ES-I3 (cell line): ENCODE data around the gene SYT17.

Source experiments
- H3K36me3 ChIP-seq: 2 replicates; pipeline ENCODE4 v1.6.1; 2013; ENCODE audit warnings: mild to moderate bottlenecking, low read length, control low read depth, moderate library complexity; ENCODE audit not compliant: insufficient read depth
- H3K4me1 ChIP-seq: 2 replicates; pipeline ENCODE4 v1.6.1; 2013; ENCODE audit warnings: mild to moderate bottlenecking, control low read depth, low read length; ENCODE audit not compliant: insufficient read depth
- H3K9ac ChIP-seq: 2 replicates; pipeline ENCODE4 v1.6.1; 2013; ENCODE audit warnings: low read depth, mild to moderate bottlenecking, low read length, moderate library complexity
- H3K9me3 ChIP-seq: 2 replicates; pipeline ENCODE4 v1.6.1; 2013; ENCODE audit warnings: mild to moderate bottlenecking, low read length, moderate library complexity; ENCODE audit not compliant: control insufficient read depth, insufficient read depth

Gene SYT17

DNA sequence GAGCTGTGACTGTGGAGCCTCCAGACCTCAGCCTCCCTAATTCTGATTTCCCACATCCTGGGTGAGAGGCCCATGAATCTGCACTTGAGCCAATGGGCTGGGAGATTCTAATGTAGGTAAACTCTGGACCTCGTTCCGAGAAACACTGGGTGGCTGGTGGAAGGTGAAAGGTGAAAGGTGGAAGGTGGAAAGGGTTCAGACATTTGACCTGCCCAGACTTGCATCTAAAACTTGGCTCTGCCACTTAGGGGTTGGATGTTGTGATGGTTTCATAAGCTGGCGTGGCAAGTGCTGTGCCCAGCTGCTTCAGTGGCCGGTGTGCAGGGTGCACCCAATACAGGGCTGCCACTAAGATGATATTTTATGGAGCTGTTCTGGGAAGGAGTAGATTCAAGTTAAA is 24.8 kb downstream of the SYT17 start:
- Histone ChIP-seq H3K9ac (no peak overlapping the region), H3K4me1 (no peaks in the 10 kb centered on the region), H3K9me3 (no peaks in the 10 kb centered on the region), H3K36me3 (no peaks in the 10 kb centered on the region)

DNA sequence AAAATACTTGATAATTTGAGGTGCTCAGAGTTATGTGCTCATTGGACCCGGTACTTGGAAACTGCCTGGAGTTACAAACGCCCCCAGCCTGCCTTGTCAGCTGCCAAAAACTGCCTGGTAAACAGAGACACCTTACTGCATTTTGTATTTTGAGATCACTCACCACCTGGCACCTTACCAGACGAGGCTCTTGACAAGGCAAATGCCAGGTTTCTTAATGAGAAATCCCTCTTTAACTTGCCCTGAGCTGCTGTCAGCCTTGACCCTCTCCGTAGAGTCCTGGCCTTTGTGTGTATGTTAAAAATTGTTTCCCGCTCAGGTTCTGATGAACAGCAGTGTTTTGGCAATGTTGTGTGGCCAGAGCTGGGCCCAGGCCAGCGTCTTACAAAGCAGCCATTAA is 28.8 kb downstream of the SYT17 start:
- H3K9ac ChIP-seq: no peak overlapping the region
- H3K36me3 ChIP-seq: no peaks in the 10 kb centered on the region
- no peaks in the 10 kb centered on the region for H3K4me1 ChIP-seq
- H3K9me3 ChIP-seq: 0 out of 2 replicates have a peak, but pooled peaks cover 2% of the 10 kb centered on the region

DNA sequence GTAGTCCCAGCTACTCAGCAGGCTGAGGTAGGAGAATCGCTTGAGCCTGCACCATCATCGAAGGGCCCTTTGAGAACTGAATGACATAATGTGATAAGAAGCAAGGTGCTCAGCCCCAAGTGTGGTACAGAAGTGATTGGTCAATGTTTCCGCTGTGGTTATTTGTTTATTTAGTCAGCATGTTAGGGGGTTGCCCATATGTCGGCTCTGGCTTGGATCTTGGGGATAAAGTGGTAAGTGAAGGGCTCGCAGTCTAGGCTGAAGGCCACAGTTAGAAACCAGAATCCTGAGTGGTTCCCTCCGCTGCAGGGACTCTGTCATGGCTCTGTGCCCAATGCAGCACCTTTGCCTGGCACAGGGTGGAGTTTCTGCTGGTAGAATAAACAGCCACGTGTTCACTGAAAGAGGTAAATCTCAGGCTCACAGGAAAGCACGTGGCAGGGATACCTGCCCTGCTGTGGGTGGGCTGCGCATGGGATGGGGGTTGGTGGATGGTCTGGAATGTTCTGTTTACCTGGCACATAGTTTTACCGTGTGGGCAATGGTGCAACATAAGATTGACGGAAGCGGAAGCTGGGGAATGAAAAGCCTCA is 35.4 kb downstream of the SYT17 start:
- Histone ChIP-seq H3K9me3 (0 out of 2 replicates have a peak, but pooled peaks cover 3% of the 10 kb centered on the region), H3K36me3 (no peaks in the 10 kb centered on the region), H3K4me1 (no peaks in the 10 kb centered on the region), H3K9ac (no peak overlapping the region)

DNA sequence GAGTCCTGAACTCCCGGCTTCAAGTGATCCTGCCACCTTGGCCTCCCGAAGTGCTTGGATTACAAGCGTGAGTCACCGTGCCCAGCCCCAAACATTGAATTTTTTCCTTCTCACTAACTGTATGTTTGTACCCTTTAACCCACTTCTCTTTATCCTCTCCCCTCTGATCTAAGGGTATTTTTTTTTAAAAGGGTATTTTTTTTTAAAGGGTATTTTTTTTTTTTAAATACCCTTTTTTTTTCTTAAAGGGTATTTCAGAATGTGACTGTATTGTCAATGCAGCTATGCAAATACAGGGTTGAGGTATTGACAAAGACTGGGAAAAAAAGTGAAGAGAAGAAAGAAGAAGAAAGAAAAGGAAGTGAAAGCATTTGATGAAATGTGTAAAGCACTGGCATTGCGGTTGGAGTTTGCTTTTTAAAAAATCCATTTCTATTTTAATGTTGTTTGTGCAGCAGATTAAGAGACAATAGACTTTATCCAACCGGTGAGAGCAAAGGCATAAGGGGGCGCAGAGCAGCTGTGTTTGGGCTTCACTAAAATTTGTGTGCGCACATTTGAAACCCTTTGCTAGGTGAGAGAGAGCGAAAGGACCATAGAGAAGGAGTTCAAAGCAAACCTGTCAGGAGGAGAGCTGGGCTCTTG is 42.4 kb downstream of the SYT17 start:
- Histone ChIP-seq H3K4me1 (peaks cover 7% of the 10 kb centered on the region), H3K9me3 (0 out of 2 replicates have a peak, but pooled peaks cover 2% of the 10 kb centered on the region), H3K36me3 (no peaks in the 10 kb centered on the region), H3K9ac (no peak overlapping the region)

DNA sequence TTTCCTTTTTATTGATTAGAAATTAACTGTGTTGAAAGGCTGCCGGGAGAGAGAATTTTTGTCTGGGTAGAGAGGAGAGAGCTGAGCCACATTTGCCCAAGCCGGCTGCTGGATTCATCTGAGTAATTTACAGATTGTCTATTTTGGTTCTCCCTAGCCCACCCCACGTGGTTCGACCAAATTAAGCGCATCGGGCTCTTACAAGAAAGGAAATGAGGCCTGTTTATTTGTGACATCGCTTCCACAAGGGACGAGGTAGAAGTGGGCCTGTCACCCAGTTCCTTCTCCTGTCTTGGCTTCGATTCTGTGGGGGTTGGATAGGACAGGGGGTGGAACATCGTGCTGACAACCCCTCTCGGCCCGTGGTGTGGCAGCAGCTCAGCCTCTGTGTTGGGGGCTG is 42.9 kb downstream of the SYT17 start:
- Histone ChIP-seq H3K9me3 (0 out of 2 replicates have a peak, but pooled peaks cover 2% of the 10 kb centered on the region), H3K4me1 (peaks cover 7% of the 10 kb centered on the region), H3K36me3 (no peaks in the 10 kb centered on the region), H3K9ac (no peak overlapping the region)

DNA sequence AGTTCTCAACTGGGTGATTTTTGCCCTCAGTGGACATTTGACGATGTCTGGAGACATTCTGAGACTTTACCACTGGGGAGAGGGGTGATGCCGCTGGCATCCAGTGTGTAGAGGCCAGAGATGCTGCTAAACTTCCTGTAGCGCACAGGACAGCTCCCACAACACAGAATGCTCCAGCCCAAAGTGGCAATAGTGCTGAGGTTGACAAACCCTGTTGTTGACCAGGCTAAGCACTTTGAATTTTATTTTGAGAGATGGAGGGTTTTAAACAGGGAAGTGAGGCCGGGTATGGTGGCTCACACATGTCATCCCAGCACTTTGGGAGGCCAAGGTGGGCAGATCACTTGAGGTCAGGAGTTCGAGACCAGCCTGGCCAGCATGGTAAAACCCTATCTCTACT is 44.0 kb downstream of the SYT17 start:
- no peak overlapping the region for H3K9ac ChIP-seq
- H3K36me3 ChIP-seq: no peaks in the 10 kb centered on the region
- peaks cover 7% of the 10 kb centered on the region for H3K4me1 ChIP-seq
- 0 out of 2 replicates have a peak, but pooled peaks cover 2% of the 10 kb centered on the region for H3K9me3 ChIP-seq

DNA sequence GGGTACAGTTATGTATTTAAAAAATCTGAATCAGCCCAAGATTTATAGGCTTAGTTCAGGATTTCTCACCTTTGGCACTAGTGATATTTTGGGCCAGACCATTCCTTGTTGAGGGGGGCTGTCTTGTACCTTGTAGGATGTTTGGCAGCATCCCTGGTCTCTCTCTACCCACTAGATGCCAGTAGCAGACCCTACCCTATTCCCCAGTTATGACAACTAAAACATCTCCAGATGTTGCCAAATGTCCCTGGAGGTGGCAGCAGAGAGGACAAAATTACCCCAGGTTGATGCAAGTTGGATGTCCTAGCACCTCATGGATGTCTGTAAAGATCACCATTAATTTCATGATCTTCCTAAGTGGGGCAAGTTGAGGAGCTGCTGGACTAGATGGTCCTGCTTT is 45.8 kb downstream of the SYT17 start:
- H3K9me3 ChIP-seq: 0 out of 2 replicates have a peak, but pooled peaks cover 2% of the 10 kb centered on the region
- peaks cover 7% of the 10 kb centered on the region for H3K4me1 ChIP-seq
- H3K9ac ChIP-seq: no peak overlapping the region
- H3K36me3 ChIP-seq: no peaks in the 10 kb centered on the region

DNA sequence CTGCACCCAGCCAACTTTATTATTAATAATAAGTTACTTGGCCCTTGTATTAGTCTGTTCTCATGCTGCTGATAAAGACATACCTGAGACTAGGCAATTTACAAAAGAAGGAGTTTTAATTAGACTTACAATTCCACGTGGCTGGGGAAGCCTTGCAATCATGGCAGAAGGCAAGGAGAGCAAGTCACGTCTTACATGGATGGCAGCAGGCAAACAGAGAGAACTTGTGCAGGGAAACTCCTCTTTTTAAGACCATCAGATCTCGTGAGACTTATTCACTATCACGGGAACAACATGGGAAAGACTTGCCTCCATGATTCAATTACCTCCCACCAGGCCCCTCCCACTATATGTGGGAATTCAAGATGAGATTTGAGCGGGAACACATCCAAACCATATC is 47.7 kb downstream of the SYT17 start:
- Histone ChIP-seq H3K36me3 (no peaks in the 10 kb centered on the region), H3K9me3 (0 out of 2 replicates have a peak, but pooled peaks cover 2% of the 10 kb centered on the region), H3K9ac (no peak overlapping the region), H3K4me1 (0 out of 2 replicates have a peak, but pooled peaks cover 4% of the 10 kb centered on the region)

DNA sequence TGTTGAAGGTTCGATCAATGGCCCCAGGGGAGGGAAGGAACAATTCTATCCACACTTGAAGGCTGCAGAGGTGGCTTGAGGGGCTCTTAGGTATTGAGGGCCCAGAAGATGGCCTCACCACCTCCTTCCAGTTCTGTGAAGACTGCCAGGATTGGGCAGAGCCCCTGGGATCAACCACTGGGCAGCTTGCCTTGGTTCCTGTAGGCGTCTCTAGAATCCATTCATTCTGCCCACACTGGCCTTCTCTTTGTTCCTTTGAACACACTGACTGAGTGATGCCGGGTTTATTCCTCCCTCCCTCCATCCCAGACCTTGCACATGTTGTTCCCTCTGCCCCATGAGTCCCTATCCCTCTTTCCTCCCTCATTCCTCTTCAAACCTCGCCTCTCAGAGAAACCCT is 50.5 kb downstream of the SYT17 start:
- no peaks in the 10 kb centered on the region for H3K36me3 ChIP-seq
- H3K4me1 ChIP-seq: no peaks in the 10 kb centered on the region
- H3K9me3 ChIP-seq: no peaks in the 10 kb centered on the region
- no peak overlapping the region for H3K9ac ChIP-seq

DNA sequence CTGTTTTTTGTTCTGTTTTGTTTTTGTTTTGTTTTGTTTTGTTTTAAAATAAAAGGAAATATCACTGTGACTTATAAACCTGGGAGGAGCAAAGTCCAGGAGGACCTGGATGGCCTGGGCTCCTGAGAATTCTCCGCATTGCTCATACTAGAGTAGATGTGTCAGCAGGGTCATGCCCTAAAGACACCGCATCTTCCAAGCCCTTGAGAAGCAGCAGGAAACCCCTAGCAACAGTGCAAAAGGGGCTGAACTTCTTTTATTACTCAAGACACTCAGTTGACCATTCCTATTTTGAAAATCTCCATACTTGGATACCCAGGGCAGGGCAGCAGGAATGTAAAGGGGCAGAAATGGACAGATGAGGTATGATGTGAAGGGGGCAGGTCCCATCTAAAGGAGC is 51.8 kb downstream of the SYT17 start:
- H3K9ac ChIP-seq: no peak overlapping the region
- no peaks in the 10 kb centered on the region for H3K4me1 ChIP-seq
- no peaks in the 10 kb centered on the region for H3K36me3 ChIP-seq
- H3K9me3 ChIP-seq: no peaks in the 10 kb centered on the region

DNA sequence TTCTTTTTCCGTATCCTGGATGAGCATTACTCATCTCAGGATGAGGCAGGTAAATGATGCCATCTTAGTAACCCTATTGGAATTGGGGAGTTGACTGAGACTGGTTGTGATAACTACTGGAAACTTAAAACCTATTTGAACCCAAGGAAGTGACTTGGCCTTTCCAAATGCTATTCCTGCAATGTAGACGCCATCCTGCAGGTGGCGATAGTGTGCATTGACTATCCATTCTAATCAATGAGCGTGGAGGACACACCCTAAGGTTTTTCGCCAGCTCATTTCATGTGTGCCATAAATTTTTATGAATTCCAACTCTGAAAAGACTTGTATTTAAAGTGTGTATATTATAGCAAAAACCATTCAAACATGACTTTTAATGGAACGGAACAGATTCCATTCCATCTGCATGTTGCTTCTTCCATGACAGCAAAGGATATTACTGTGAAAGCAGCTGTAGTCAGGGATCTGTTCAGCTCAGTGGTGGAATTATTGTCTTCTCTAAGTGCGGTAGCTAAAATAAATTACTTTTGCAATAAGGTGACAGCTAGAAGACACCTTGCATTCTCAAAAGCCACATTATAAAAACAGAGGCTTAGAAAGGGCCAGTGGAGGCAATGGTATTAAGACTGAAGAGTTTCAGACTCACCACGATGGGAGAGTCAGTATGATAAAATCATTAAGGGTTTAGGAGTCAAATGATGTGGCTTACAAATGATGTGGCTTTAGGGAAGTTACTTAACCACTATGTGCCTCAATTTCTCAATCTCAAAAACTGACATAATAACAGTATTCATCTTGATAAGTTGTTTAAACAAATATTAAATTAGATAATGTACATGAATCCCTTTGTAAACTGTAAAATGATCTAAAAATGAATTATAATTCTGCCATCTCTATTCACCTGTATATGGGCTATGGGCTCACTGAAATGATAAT is 55.5 kb downstream of the SYT17 start:
- Histone ChIP-seq H3K4me1 (peaks cover 10% of the 10 kb centered on the region), H3K9ac (no peak overlapping the region), H3K9me3 (no peaks in the 10 kb centered on the region), H3K36me3 (no peaks in the 10 kb centered on the region)

DNA sequence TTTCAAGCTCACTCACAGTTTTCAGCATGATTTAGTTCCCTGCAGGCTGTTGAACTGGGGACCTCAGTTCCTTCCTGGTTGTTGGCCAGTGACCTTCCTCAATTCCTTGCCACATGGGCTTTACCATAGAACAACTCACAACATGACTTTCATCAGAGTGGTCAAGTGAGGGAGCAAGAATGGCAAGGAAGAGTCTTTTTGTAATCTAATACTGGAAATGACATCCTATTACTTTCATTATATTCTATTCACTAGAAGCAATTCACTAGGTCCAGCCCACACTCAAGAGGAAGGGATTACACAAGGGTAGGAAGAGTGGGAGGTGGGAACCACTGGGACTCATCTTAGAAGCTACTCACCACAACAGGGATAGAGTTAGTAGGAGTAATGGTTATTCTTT is 57.6 kb downstream of the SYT17 start:
- no peaks in the 10 kb centered on the region for H3K36me3 ChIP-seq
- H3K9me3 ChIP-seq: no peaks in the 10 kb centered on the region

DNA sequence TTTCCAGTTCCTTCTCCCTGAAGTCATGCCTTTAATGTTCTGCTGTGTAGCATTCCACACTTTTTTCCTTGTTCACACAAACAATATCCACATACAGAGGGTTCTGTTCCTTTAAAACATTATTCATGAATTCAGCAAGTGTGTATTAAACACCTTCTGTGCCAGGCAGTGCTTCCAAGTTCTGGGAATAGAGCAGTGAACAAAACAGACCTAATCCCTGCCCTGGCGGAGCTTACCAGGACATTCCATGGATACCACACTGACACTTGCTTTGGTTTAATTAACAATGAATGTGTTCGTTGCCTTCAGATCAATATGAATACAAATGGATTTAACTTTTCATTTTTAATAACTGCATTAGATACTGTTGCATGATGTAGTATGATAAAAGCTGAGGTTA is 59.6 kb downstream of the SYT17 start:
- H3K4me1 ChIP-seq: peaks cover 18% of the 10 kb centered on the region
- no peak overlapping the region for H3K9ac ChIP-seq
- H3K9me3 ChIP-seq: no peaks in the 10 kb centered on the region
- no peaks in the 10 kb centered on the region for H3K36me3 ChIP-seq

More for the DNA sequence above, 57.6 kb downstream of the SYT17 start:
- H3K9ac ChIP-seq: no peak overlapping the region
- peaks cover 13% of the 10 kb centered on the region for H3K4me1 ChIP-seq

DNA sequence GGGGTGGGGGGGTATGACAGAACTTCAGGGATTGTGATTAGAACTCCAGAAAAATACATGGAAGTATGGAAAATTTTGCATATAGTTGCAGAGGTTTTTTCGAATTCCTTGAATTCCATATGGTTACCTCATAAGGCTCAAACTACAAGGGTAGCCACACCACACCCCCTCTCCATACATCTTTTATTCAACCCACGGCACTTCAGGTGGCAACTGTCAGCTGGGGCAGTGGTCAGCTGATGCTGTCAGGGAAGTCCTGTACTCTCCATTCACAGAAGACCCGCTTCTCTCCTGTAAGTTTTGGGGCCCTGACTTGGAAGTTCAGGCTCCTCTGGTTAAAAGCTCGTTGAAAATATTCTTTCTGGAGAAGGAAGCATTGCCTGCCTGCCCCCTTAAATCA is 60.0 kb downstream of the SYT17 start:
- Histone ChIP-seq H3K9ac (no peak overlapping the region), H3K36me3 (no peaks in the 10 kb centered on the region), H3K9me3 (no peaks in the 10 kb centered on the region), H3K4me1 (peaks cover 18% of the 10 kb centered on the region)
